Hepatocyte (in vitro differentiated cells): ENCODE results near the gene ACSL5. TPM values are rescaled to one million over a fixed set of nuclear protein-coding genes. Genes with fewer than 3 reads are reported as not detected.
A peak's percentile ranks its signal among the peaks of the same experiment; 100 is the strongest.

Source experiments
- DNase-seq: peaks from one replicate; pipeline ENCODE4 v3.0.0-alpha.2; 2016; ENCODE audit warnings: low spot score
- H2AFZ ChIP-seq: fragments of 200-600 bp; sonication (generic); 2 replicates; pipeline ENCODE4 v1.6.0; 2016; ENCODE audit warnings: antibody characterized with exemption, mild to moderate bottlenecking
- H3K27ac ChIP-seq: fragments of 200-600 bp; sonication (generic); 2 replicates; pipeline ENCODE4 v1.5.1; 2016; ENCODE audit warnings: mild to moderate bottlenecking
- H3K27me3 ChIP-seq: fragments of 200-600 bp; sonication (generic); 2 replicates; pipeline ENCODE4 v1.6.1; 2016
- H3K36me3 ChIP-seq: fragments of 200-600 bp; sonication (generic); replicated peaks from 2 replicates; pipeline ENCODE4 v1.5.1; 2016; ENCODE audit warnings: low read depth; ENCODE audit not compliant: insufficient read depth
- H3K4me1 ChIP-seq: fragments of 200-600 bp; sonication (generic); 2 replicates; pipeline ENCODE4 v1.5.1; 2016; ENCODE audit warnings: mild to moderate bottlenecking, moderate library complexity; ENCODE audit not compliant: insufficient read depth
- H3K4me2 ChIP-seq: fragments of 200-600 bp; sonication (generic); 2 replicates; pipeline ENCODE4 v1.6.0; 2016
- H3K4me3 ChIP-seq: fragments of 200-600 bp; sonication (generic); 2 replicates; pipeline ENCODE4 v1.5.1; 2016; ENCODE audit warnings: mild to moderate bottlenecking
- H3K79me2 ChIP-seq: fragments of 200-600 bp; sonication (generic); 2 replicates; pipeline ENCODE4 v1.6.0; 2017; ENCODE audit warnings: mild to moderate bottlenecking
- H3K9me2 ChIP-seq: fragments of 200-600 bp; sonication (generic); replicated peaks from 2 replicates; pipeline ENCODE4 v1.6.0; 2017; ENCODE audit warnings: mild to moderate bottlenecking; ENCODE audit not compliant: insufficient read depth
- H3K9me3 ChIP-seq: fragments of 200-600 bp; sonication (generic); 2 replicates; pipeline ENCODE4 v1.5.1; 2016; ENCODE audit warnings: low read depth, mild to moderate bottlenecking
- H4K20me1 ChIP-seq: fragments of 200-600 bp; sonication (generic); 2 replicates; pipeline ENCODE4 v1.6.0; 2016; ENCODE audit warnings: mild to moderate bottlenecking; ENCODE audit not compliant: insufficient read depth, poor library complexity, severe bottlenecking
- EZH2 ChIP-seq: fragments of 200-600 bp; sonication (generic); IDR thresholded peaks from 2 replicates; pipeline ENCODE4 v1.6.1; 2016; ENCODE audit warnings: antibody characterized with exemption, mild to moderate bottlenecking, borderline replicate concordance
- EZH2phosphoT487 ChIP-seq: fragments of 200-600 bp; sonication (generic); IDR thresholded peaks from one replicate; pipeline ENCODE4 v1.6.1; 2018; ENCODE audit warnings: antibody characterized with exemption, mild to moderate bottlenecking, low read depth, moderate library complexity; ENCODE audit not compliant: unreplicated experiment, severe bottlenecking
- WGBS: methylation state at CpG from one replicate; pipeline ENCODE4 v1.1.6; 2016; ENCODE audit warnings: low lambda C conversion rate; ENCODE audit errors: missing lambda C conversion rate; 5-methylcytosine and 5-hydroxymethylcytosine counted together
- polyA plus RNA-seq: library from polyadenylated mRNA; unstranded; fragments of >200 nt; fragmentation: Nextera tagmentation; extraction: Ambion mirVana; gene quantifications from 2 replicates; pipeline ENCODE4 v1.2.1, GENCODE V29; 2016
- total RNA-seq: library from RNA; depleted of rRNA; stranded (reverse); fragments of >200 nt; gene quantifications from 2 replicates; pipeline ENCODE4 v1.2.3, GENCODE V29; 2014
- TF ChIP-seq, protein P1 (sequence below): fragments of 200-600 bp; sonication (generic); IDR thresholded peaks from 2 replicates; pipeline ENCODE4 v1.5.1; 2016; ENCODE audit warnings: antibody characterized with exemption, mild to moderate bottlenecking; ENCODE audit not compliant: poor library complexity

The ACSL5 gene
- total and polyA plus RNA-seq, 2 experiments from 2014 or later, result 22.7 to 40.2 TPM

DNA sequence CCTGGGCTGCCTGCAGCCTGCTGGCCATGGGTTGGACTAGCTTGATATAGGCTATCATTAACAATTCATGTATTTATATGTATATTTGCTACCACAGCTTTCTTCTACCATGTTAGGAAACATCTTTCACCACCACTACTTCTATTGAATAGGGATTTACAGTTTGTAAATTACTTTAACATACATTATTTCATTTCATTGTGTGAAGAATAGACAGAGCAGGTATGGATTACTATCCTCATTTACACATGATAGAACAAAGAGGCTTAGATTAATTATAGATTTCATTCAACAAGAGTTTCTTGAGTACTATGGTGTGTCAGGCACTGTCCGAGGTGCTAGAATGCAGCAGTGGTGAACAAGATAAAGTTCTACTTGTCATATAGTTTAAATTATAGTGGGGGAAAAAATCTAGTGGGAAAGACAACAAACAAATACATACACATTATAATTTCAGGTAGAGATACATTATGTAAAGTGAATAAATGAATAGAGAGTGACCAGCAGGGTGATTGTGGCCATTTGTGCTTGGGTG is 93.7 kb downstream of the ACSL5 start:
- DNase-seq, result no peak
- H3K79me2 ChIP-seq, result no peaks in the 10 kb centered on the region
- TF ChIP-seq EZH2 (no peak), EZH2phosphoT487 (no peak)
- TF ChIP-seq, protein P1, sequence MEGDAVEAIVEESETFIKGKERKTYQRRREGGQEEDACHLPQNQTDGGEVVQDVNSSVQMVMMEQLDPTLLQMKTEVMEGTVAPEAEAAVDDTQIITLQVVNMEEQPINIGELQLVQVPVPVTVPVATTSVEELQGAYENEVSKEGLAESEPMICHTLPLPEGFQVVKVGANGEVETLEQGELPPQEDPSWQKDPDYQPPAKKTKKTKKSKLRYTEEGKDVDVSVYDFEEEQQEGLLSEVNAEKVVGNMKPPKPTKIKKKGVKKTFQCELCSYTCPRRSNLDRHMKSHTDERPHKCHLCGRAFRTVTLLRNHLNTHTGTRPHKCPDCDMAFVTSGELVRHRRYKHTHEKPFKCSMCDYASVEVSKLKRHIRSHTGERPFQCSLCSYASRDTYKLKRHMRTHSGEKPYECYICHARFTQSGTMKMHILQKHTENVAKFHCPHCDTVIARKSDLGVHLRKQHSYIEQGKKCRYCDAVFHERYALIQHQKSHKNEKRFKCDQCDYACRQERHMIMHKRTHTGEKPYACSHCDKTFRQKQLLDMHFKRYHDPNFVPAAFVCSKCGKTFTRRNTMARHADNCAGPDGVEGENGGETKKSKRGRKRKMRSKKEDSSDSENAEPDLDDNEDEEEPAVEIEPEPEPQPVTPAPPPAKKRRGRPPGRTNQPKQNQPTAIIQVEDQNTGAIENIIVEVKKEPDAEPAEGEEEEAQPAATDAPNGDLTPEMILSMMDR, result no peak
- no peak overlapping the region for H3K4me3 ChIP-seq
- H3K36me3 ChIP-seq, result peaks cover 10% of the 10 kb centered on the region
- H4K20me1 ChIP-seq, result no peaks in the 10 kb centered on the region
- 94% methylated on average over 1 of the region's 1 CpG for WGBS
- no peak overlapping the region for H3K27ac ChIP-seq
- H3K4me1 ChIP-seq, result no peaks in the 10 kb centered on the region
- no peaks in the 10 kb centered on the region for H3K9me3 ChIP-seq
- no peak overlapping the region for H3K4me2 ChIP-seq
- no peaks in the 10 kb centered on the region for H3K9me2 ChIP-seq
- no peaks in the 10 kb centered on the region for H3K27me3 ChIP-seq
- H2AFZ ChIP-seq, result no peak overlapping the region

DNA sequence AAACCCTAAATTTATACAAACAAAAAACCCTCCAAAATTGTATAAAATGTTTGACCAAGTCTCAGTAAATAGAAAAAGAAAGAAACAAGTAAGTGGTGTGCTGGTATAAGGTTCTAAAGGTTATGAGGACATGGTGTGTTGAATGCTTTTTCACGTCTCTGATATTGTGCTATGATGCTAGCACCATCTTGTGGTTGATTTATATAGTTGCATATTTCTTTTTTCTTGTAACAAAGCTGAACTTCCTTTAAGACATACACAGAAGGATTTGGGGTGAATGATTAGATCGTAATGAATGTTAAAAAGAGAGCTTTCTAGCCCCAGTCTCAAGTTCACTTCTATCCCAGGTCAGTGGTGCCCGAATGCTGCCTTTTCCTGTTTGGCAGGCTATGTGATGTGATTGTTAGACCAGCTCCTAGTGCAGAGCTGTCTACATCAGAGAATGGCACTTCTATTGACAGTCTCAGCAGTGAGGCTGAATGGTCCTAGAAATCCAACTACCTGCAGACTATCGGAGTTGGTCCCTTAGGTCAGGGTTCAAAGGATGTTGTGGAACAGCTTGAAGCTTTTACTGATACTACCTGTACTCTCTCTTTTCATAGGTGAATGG is 98.1 kb downstream of the ACSL5 start:
- Histone ChIP-seq H3K4me3 (no peak overlapping the region), H3K4me1 (no peaks in the 10 kb centered on the region), H4K20me1 (no peaks in the 10 kb centered on the region), H3K9me2 (no peaks in the 10 kb centered on the region), H3K9me3 (no peaks in the 10 kb centered on the region), H3K79me2 (peaks cover 10% of the 10 kb centered on the region), H3K4me2 (no peak overlapping the region), H3K27me3 (no peaks in the 10 kb centered on the region), H3K36me3 (no peaks in the 10 kb centered on the region), H3K27ac (no peak overlapping the region), H2AFZ (no peak overlapping the region)
- peak; percentile 58 for DNase-seq
- no peak for TF ChIP-seq EZH2
- TF ChIP-seq, protein P1, result peak; percentile 70
- 32% methylated on average over 4 of the region's 4 CpGs for WGBS

DNA sequence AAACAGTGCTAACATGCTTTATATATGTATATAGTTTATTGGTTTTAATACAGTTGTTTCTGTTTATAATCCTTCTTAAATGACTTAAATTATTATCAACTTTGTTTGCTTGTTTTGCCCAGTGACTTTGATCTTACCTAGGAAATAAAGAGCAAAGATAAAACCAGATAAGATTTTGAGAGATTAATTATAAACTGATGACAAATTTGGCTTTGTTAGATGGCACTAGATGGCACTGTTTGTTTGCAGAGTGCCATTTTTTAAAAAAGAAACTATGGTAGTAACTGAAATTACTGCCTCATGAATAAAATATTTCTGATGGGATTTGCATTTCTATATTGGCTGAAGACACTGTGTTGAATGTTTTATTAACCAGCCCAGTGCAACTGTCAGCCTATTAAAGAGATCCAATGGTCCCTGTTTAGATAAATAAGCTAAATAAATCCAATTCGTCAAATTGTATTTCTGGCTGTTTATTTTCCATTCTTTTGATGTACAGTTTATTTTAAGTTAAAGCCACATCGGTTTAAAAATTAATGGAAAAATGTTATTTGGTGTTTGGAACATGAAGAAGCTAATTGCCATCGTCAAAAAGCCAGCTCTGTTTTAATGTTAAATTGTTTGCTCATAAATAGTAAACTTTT is 101.8 kb downstream of the ACSL5 start:
- Histone ChIP-seq H2AFZ (no peak overlapping the region), H3K79me2 (peaks cover 14% of the 10 kb centered on the region), H3K27ac (no peak overlapping the region), H3K27me3 (no peaks in the 10 kb centered on the region), H3K9me2 (no peaks in the 10 kb centered on the region), H3K4me2 (no peak overlapping the region), H3K4me3 (no peak overlapping the region), H4K20me1 (no peaks in the 10 kb centered on the region), H3K4me1 (no peaks in the 10 kb centered on the region), H3K36me3 (no peaks in the 10 kb centered on the region), H3K9me3 (no peaks in the 10 kb centered on the region)
- TF ChIP-seq EZH2, result no peak
- no peak for TF ChIP-seq EZH2phosphoT487
- TF ChIP-seq, protein P1, result peak; percentile 61
- 57% methylated on average over 3 of the region's 3 CpGs for WGBS
- DNase-seq, result no peak

Other genes starting within 250 kb of the ACSL5 start
- 49.2 and 51.9 TPM in 2 replicates for gene GPAM, start 190.4 kb upstream of the ACSL5 start, total RNA-seq
- gene GPAM, start 190.4 kb upstream of the ACSL5 start, polyA plus RNA-seq, result 5.6 and 7.8 TPM in 2 replicates
- 0.08 and 0.10 TPM in 2 replicates for gene TECTB, start 90.7 kb upstream of the ACSL5 start, total RNA-seq
- gene TECTB, start 90.7 kb upstream of the ACSL5 start, polyA plus RNA-seq, result not detected in 2 replicates
- 33.0 and 56.4 TPM in 2 replicates for gene ZDHHC6, start 72.8 kb downstream of the ACSL5 start, total RNA-seq
- gene ZDHHC6, start 72.8 kb downstream of the ACSL5 start, polyA plus RNA-seq, result 31.7 and 44.2 TPM in 2 replicates
- gene VTI1A, start 73.1 kb downstream of the ACSL5 start, total RNA-seq, result 31.1 and 39.8 TPM in 2 replicates
- gene VTI1A, start 73.1 kb downstream of the ACSL5 start, polyA plus RNA-seq, result 20.4 and 26.2 TPM in 2 replicates